Neuronal stem cell (in vitro differentiated cells): ENCODE results near the gene TSPEAR.

Experiments used
- DNase-seq: peaks from one replicate; pipeline ENCODE4 v3.0.0-alpha.2; 2013; ENCODE audit warnings: low spot score
- H2AFZ ChIP-seq: one replicate; pipeline ENCODE4 v1.6.1; 2013; ENCODE audit warnings: mild to moderate bottlenecking, low read length, inconsistent platforms
- H2AK5ac ChIP-seq: 2 replicates; pipeline ENCODE4 v1.6.1; 2013; ENCODE audit warnings: low read depth, mild to moderate bottlenecking, inconsistent platforms, low read length, moderate library complexity, mixed read lengths
- H2BK120ac ChIP-seq: 2 replicates; pipeline ENCODE4 v1.6.1; 2013; ENCODE audit warnings: low read depth, mild to moderate bottlenecking, inconsistent platforms, low read length, moderate library complexity, mixed read lengths
- H2BK12ac ChIP-seq: one replicate; pipeline ENCODE4 v1.6.1; 2013; ENCODE audit warnings: low read length, inconsistent platforms
- H2BK15ac ChIP-seq: 2 replicates; pipeline ENCODE4 v1.6.1; 2013; ENCODE audit warnings: mild to moderate bottlenecking, low read length, inconsistent platforms, mixed read lengths
- H2BK5ac ChIP-seq: one replicate; pipeline ENCODE4 v1.6.1; 2013; ENCODE audit warnings: inconsistent platforms, mild to moderate bottlenecking, low read length, moderate library complexity
- H3K14ac ChIP-seq: one replicate; pipeline ENCODE4 v1.6.1; 2013; ENCODE audit warnings: low read length, inconsistent platforms
- H3K18ac ChIP-seq: 2 replicates; pipeline ENCODE4 v1.6.1; 2013; ENCODE audit warnings: low read length, inconsistent platforms
- H3K23ac ChIP-seq: 2 replicates; pipeline ENCODE4 v1.6.1; 2013; ENCODE audit warnings: low read depth, mild to moderate bottlenecking, mixed read lengths, low read length, inconsistent platforms; ENCODE audit not compliant: poor library complexity
- H3K27ac ChIP-seq: replicated peaks from 3 replicates; pipeline ENCODE4 v1.5.1; 2013; ENCODE audit warnings: low read length, inconsistent platforms
- H3K27me3 ChIP-seq, 3 experiments: 2 replicates each; pipeline ENCODE4 v1.6.1; 2013; ENCODE audit warnings: low read length in 3 of 3, mild to moderate bottlenecking in 2 of 3, inconsistent platforms in 1 of 3, low read depth in 1 of 3, mixed read lengths in 1 of 3, moderate library complexity in 1 of 3; ENCODE audit not compliant: control insufficient read depth in 3 of 3, insufficient read depth in 3 of 3
- H3K36me3 ChIP-seq, 2 donors: replicated peaks in 1 of 2; 2 replicates each; pipeline ENCODE4 v1.6.1; 2013; ENCODE audit warnings: low read length in 2 of 2; ENCODE audit not compliant: control insufficient read depth in 2 of 2, insufficient read depth in 2 of 2
- H3K4ac ChIP-seq: 2 replicates; pipeline ENCODE4 v1.6.1; 2013; ENCODE audit warnings: inconsistent platforms, mild to moderate bottlenecking, low read length, moderate library complexity
- H3K4me1 ChIP-seq, 2 donors: 1 replicate in 1 of 2; 2 replicates in 1 of 2; pipeline ENCODE4 v1.6.1; 2013; ENCODE audit warnings: low read length in 2 of 2, low read depth in 1 of 2; ENCODE audit not compliant: control insufficient read depth in 2 of 2, insufficient read depth in 1 of 2
- H3K4me2 ChIP-seq: one replicate; pipeline ENCODE4 v1.6.1; 2013; ENCODE audit warnings: mild to moderate bottlenecking, low read length, inconsistent platforms; ENCODE audit not compliant: insufficient read depth, poor library complexity, severe bottlenecking
- H3K4me3 ChIP-seq, 2 donors: 2 replicates each; pipeline ENCODE4 v1.5.1; 2013; ENCODE audit warnings: low read length in 2 of 2, mild to moderate bottlenecking in 2 of 2, inconsistent platforms in 1 of 2, moderate library complexity in 1 of 2
- H3K79me1 ChIP-seq: one replicate; pipeline ENCODE4 v1.6.1; 2013; ENCODE audit warnings: low read depth, mild to moderate bottlenecking, inconsistent platforms, low read length, moderate library complexity
- H3K9ac ChIP-seq: one replicate; pipeline ENCODE4 v1.6.1; 2013; ENCODE audit warnings: mild to moderate bottlenecking, low read depth, low read length, inconsistent platforms; ENCODE audit not compliant: poor library complexity
- H3K9me3 ChIP-seq, 2 donors: replicated peaks in 1 of 2; 2 replicates each; pipeline versions ENCODE3 to v1.6.1; 2013; ENCODE audit warnings: low read length in 2 of 2, mild to moderate bottlenecking in 2 of 2, inconsistent platforms in 1 of 2, low read depth in 1 of 2, mixed read lengths in 1 of 2, moderate library complexity in 1 of 2; ENCODE audit not compliant: control insufficient read depth in 2 of 2, insufficient read depth in 1 of 2
- H4K8ac ChIP-seq: one replicate; pipeline ENCODE4 v1.6.1; 2013; ENCODE audit warnings: low read depth, mild to moderate bottlenecking, inconsistent platforms, low read length, moderate library complexity
- H4K91ac ChIP-seq: one replicate; pipeline ENCODE4 v1.6.1; 2013; ENCODE audit warnings: low read length, low read depth, mild to moderate bottlenecking, inconsistent platforms; ENCODE audit not compliant: poor library complexity
- WGBS, 2 donors: extraction: QIAGEN DNeasy Blood & Tissue Kit; methylation state at CpG; one replicate each; pipeline ENCODE4 v1.1.7; 2013; ENCODE audit warnings: missing lambda C conversion rate in 2 of 2, mixed read lengths in 1 of 2; ENCODE audit not compliant: insufficient read length in 2 of 2, insufficient replicate concordance in 1 of 2; ENCODE audit errors: extremely low coverage in 2 of 2; 5-methylcytosine and 5-hydroxymethylcytosine counted together

Gene TSPEAR

DNA sequence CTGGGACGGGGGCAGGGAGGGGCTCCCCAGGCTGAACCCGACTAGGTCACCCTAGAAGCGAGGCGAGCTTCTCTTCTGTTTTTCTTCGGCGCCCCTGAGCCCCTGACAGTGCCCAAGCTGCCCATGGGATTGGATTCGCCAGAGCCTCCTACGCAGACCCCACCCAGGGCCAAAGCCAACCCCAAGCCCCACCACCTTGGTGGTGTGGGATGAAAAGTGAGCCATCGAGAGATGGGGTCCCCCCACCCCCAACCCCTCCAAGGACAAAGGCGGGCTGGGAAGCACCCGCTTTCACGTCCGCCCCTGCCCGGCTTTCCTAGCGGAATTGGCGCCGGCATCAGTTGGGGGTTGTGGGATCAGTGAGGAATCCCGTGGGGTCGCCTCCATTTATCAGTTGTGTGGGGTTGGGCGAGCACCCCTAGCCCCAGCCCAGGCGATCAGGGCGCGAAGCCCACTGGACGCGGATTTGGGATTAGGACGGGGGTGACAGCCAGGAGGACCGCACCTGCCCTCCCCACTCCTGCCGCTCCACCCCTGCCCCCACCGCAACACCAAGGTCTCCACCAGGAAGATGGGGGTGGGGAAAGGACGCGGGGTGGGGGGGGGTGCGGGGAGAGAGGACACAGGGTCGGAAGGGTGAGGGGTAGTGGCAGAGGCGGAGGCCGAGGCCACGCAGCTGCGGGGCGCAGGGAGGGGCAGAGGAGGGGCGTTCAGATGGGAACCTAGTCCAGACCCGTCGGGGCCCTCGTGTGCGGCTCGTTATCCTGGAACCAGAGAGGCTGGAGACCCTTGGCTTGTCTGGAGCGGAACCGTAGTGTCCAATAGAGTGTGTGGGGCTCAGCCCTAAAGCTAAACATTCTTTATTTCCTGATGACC, 4.4 kb downstream of the TSPEAR start:
- peaks cover 3% of the 10 kb centered on the region for H3K79me1 ChIP-seq
- peaks cover 0 to 6% of the 10 kb centered on the region in 2 donors for H3K9me3 ChIP-seq
- H3K36me3 ChIP-seq: no peaks in the 10 kb centered on the region
- no peak overlapping the region for H3K9ac ChIP-seq
- H3K27me3 ChIP-seq: peaks cover 56 to 90% (median 74%) of the 10 kb centered on the region in 3 experiments
- peaks cover 10 to 28% of the 10 kb centered on the region in 2 donors for H3K4me1 ChIP-seq
- WGBS, 2 donors: no CpG with 5 or more reads among the region's 46 CpGs
- H3K4me3 ChIP-seq: no peak overlapping the region
- peak overlapping the region; percentile 38 for H3K4ac ChIP-seq
- no peak overlapping the region for H2BK12ac ChIP-seq
- H2BK15ac ChIP-seq: peak overlapping the region; percentile 58
- no peak overlapping the region for H3K4me2 ChIP-seq
- H3K18ac ChIP-seq: peak overlapping the region; percentile 96
- H3K23ac ChIP-seq: peak overlapping the region; percentile 99
- H4K91ac ChIP-seq: no peak overlapping the region
- H3K14ac ChIP-seq: peak overlapping the region; percentile 89
- H2BK5ac ChIP-seq: no peak overlapping the region
- peak overlapping the region; percentile 72 for H2BK120ac ChIP-seq
- H4K8ac ChIP-seq: no peak overlapping the region
- H2AK5ac ChIP-seq: peak overlapping the region; percentile 90
- no peak overlapping the region for H2AFZ ChIP-seq
- H3K27ac ChIP-seq: no peak overlapping the region
- no peak for DNase-seq

DNA sequence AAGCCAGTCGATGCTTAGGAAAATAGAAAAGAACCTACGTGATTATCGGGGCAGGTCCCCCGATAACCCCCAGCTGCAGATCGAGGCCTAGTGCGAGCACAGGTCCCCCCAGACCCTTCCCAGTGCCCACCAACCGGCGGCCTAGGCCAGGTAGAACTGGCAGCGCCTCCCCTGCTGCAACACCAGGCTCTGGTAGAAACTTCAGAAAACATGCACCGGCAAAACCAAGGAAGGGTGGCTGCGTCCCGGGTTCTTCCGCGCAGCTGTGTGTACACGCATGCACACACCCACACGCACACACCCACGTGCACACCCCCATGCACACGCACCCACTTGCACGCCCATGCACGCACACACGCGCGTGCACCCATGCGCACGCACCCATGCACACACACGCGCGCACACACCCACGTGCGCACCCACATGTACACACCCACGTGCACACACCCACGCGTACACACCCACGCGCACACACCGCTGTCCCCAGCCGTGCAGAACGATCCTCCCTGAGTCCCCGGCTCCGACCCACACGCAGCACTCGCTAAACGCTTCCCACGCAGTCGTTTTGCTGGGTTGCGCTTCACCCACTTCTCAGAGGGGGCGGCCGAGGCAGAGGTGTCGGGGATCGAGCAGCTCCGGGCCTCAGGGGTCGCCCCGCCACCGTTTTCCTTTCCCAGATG, 5.2 kb downstream of the TSPEAR start:
- Histone ChIP-seq H3K4me3 (peak overlapping the region in 1 of 2 donors; percentile 73), H4K8ac (no peak overlapping the region), H3K4me1 (peaks cover 10 to 26% of the 10 kb centered on the region in 2 donors), H3K79me1 (peaks cover 3% of the 10 kb centered on the region), H3K27ac (no peak overlapping the region), H4K91ac (no peak overlapping the region), H3K9ac (peak overlapping the region; percentile 81), H3K18ac (peak overlapping the region; percentile 96), H3K4ac (peak overlapping the region; percentile 38), H2AFZ (no peak overlapping the region), H2BK5ac (no peak overlapping the region), H3K23ac (peak overlapping the region; percentile 99), H2AK5ac (peak overlapping the region; percentile 90), H3K4me2 (peak overlapping the region; percentile 23), H3K27me3 (peaks cover 49 to 87% (median 66%) of the 10 kb centered on the region in 3 experiments), H3K36me3 (no peaks in the 10 kb centered on the region), H2BK120ac (peak overlapping the region; percentile 72), H3K9me3 (peaks cover 0 to 6% of the 10 kb centered on the region in 2 donors), H2BK15ac (peak overlapping the region; percentile 58), H3K14ac (peak overlapping the region; percentile 39), H2BK12ac (peak overlapping the region; percentile 95)
- DNase-seq: no peak
- no CpG with 5 or more reads among the region's 54 CpGs for whole genome bisulfite sequencing, 2 donors

DNA sequence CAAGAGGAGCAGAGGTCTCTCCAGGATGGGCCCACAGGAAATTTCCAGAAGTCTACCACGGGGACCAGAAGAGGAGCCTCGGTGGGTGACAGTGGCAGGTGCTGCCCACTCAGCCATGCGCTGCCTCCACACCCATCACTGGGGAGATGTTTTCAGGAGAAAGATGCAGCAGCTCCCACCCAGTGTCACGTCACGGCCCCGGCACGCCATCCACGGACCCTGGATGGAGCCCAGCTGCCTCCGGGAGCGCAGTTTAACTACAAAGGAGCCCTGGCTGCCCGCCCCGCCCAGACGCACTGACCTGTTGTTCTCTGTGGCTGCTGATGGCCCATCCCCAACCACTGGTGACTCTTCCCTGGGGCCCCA, 6.8 kb downstream of the TSPEAR start:
- no peak overlapping the region for H3K27ac ChIP-seq
- H3K79me1 ChIP-seq: peaks cover 3% of the 10 kb centered on the region
- no peak overlapping the region for H3K14ac ChIP-seq
- H3K36me3 ChIP-seq: no peaks in the 10 kb centered on the region
- no CpG with 5 or more reads among the region's 13 CpGs for WGBS, 2 donors
- H4K91ac ChIP-seq: no peak overlapping the region
- H3K4me1 ChIP-seq: peaks cover 16 to 26% of the 10 kb centered on the region in 2 donors
- H3K4ac ChIP-seq: no peak overlapping the region
- H3K9ac ChIP-seq: no peak overlapping the region
- H3K23ac ChIP-seq: no peak overlapping the region
- H2BK120ac ChIP-seq: no peak overlapping the region
- no peak for DNase-seq
- no peak overlapping the region for H2BK5ac ChIP-seq
- no peak overlapping the region for H3K4me3 ChIP-seq
- H3K18ac ChIP-seq: no peak overlapping the region
- H2AK5ac ChIP-seq: no peak overlapping the region
- H3K9me3 ChIP-seq: peaks cover 0 to 6% of the 10 kb centered on the region in 2 donors
- no peak overlapping the region for H4K8ac ChIP-seq
- H2BK12ac ChIP-seq: no peak overlapping the region
- H3K4me2 ChIP-seq: no peak overlapping the region
- peaks cover 35 to 87% (median 51%) of the 10 kb centered on the region in 3 experiments for H3K27me3 ChIP-seq
- H2AFZ ChIP-seq: no peak overlapping the region
- H2BK15ac ChIP-seq: no peak overlapping the region
